Stimulated activated CD4-positive, alpha-beta T cell treated with anti-CD3 and anti-CD28 coated beads, Interleukin-15, amount 100 ng/mL, for 1 hour (primary cell): Measurements from ENCODE around the gene FAM76B.
"Not testable (repeated sequence)": the region's sequence is repeated elsewhere in the genome, so short reads cannot be mapped to it uniquely, and the experiment has no call there.

Source experiments
- DNase-seq, 2 donors: peaks; one replicate each; pipeline ENCODE4 v3.0.0-alpha.2; 2020; ENCODE audit warnings: low read depth in 1 of 2, low spot score in 1 of 2

FAM76B gene

GRCh38 chr11:95789506-95790122 lies at the start of gene FAM76B:
Gene FAM76B, minus strand, starts transcription at chr11:95789782. Its CDS starts 304 bp downstream, at chr11:95789478.
- peak; percentile 86 to 90 for DNase-seq

- DNase-seq, result peak; percentile 7 to 24
These were observed 46.3 kb upstream of the FAM76B start for GRCh38 chr11:95835768-95836488.

- no peak for DNase-seq
These were observed 45.8 kb upstream of the FAM76B start for GRCh38 chr11:95835351-95835750.

- no peak for DNase-seq
These were observed 43.8 kb upstream of the FAM76B start for GRCh38 chr11:95833378-95833777.

GRCh38 chr11:95832763-95833162 lies 43.2 kb upstream of the FAM76B start:
- no peak for DNase-seq

- no peak for DNase-seq
These were observed 41.8 kb upstream of the FAM76B start for GRCh38 chr11:95831198-95831883.

- DNase-seq, result no peak
These were observed 40.1 kb upstream of the FAM76B start for GRCh38 chr11:95829580-95830259.

GRCh38 chr11:95827696-95828095 lies 38.1 kb upstream of the FAM76B start:
- no peak for DNase-seq

- no peak for DNase-seq
These were observed 32.1 kb upstream of the FAM76B start for GRCh38 chr11:95821640-95822039.

- no peak for DNase-seq
These were observed 26.5 kb upstream of the FAM76B start for GRCh38 chr11:95816037-95816436.

- DNase-seq, result not testable (repeated sequence)
These were observed 21.5 kb upstream of the FAM76B start for GRCh38 chr11:95811052-95811451.

- not testable (repeated sequence) for DNase-seq
These were observed 16.9 kb upstream of the FAM76B start for GRCh38 chr11:95806464-95806863.

- DNase-seq, result no peak
These were observed 16.3 kb upstream of the FAM76B start for GRCh38 chr11:95805869-95806268.

- DNase-seq, result no peak
These were observed 14.4 kb upstream of the FAM76B start for GRCh38 chr11:95803973-95804372.

- DNase-seq, result no peak
These were observed 13.2 kb upstream of the FAM76B start for GRCh38 chr11:95802806-95803205.

- DNase-seq, result no peak
These were observed 10.9 kb upstream of the FAM76B start for GRCh38 chr11:95800438-95800837.

- no peak for DNase-seq
These were observed 10.0 kb upstream of the FAM76B start for GRCh38 chr11:95799546-95799945.

- no peak for DNase-seq
These were observed 6.9 kb upstream of the FAM76B start for GRCh38 chr11:95796501-95796900.

- no peak for DNase-seq
These were observed 6.2 kb upstream of the FAM76B start for GRCh38 chr11:95795627-95796295.

- DNase-seq, result no peak
These were observed 4.5 kb upstream of the FAM76B start for GRCh38 chr11:95794086-95794485.

GRCh38 chr11:95793116-95793515 lies 3.5 kb upstream of the FAM76B start:
- no peak for DNase-seq
